ENCODE measurements around the gene ARL2BP.
"Not testable (repeated sequence)": the region's sequence is repeated elsewhere in the genome, so short reads cannot be mapped to it uniquely, and the experiment has no call there.

- not testable (repeated sequence) for TF ChIP-seq CTCF, POLR2A, POLR2AphosphoS5 (IDR thresholded peaks at IDR 0.05)
Measured at GRCh38 chr16:57267343-57267742, 22.3 kb downstream of the ARL2BP start.

All from sigmoid colon (tissue), 4 donors.